ENCODE results near the gene CHST11.

- TF ChIP-seq CTCF (IDR thresholded peaks at IDR 0.05) (no peak), ZFX (IDR thresholded peaks at IDR 0.05; ENCODE audit: borderline replicate concordance) (no peak)
Measured at GRCh38 chr12:104611671-104612070, 154.9 kb downstream of the CHST11 start.

All from 22Rv1 (cell line).